HL-60 (cell line): ENCODE results near the gene TANGO6.

Experiments
- DNase-seq, 2 experiments: peaks; one replicate each; pipeline ENCODE4 v3.0.0-alpha.2; 2010 to 2020; ENCODE audit warnings: low read depth in 1 of 2, low spot score in 1 of 2
- H3K27ac ChIP-seq: fragments of 250-450 bp; sonication (Bioruptor Pico); replicated peaks from 2 replicates; pipeline ENCODE4 v1.5.1; 2020; ENCODE audit warnings: mild to moderate bottlenecking, moderate library complexity
- H3K27me3 ChIP-seq: fragments of 250-450 bp; sonication (Bioruptor Pico); 2 replicates; pipeline ENCODE4 v1.5.1; 2021; ENCODE audit warnings: mild to moderate bottlenecking, moderate library complexity; ENCODE audit not compliant: insufficient read depth, poor library complexity, severe bottlenecking
- H3K4me3 ChIP-seq: replicated peaks from 2 replicates; pipeline ENCODE4 v1.5.1; 2011; ENCODE audit warnings: mild to moderate bottlenecking, control low read depth, low read length; ENCODE audit not compliant: insufficient read depth
- CTCF ChIP-seq: IDR thresholded peaks from one replicate; pipeline ENCODE4 v1.5.1; 2011; ENCODE audit warnings: low read length, control low read depth, inconsistent platforms; ENCODE audit not compliant: insufficient read depth
- GABPA ChIP-seq: IDR thresholded peaks from 2 replicates; pipeline ENCODE4 v1.6.1; 2012; ENCODE audit warnings: low read depth
- POLR2AphosphoS5 ChIP-seq: IDR thresholded peaks from 2 replicates; pipeline ENCODE4 v1.6.1; 2012; ENCODE audit warnings: low read depth
- REST ChIP-seq: IDR thresholded peaks from 2 replicates; pipeline ENCODE4 v1.6.1; 2012; ENCODE audit warnings: low read depth; ENCODE audit not compliant: insufficient replicate concordance
- SPI1 ChIP-seq: IDR thresholded peaks from 2 replicates; pipeline ENCODE4 v1.6.1; 2012; ENCODE audit warnings: low read depth, mild to moderate bottlenecking, borderline replicate concordance

TANGO6 gene

GRCh38 chr16:68850481-68850880 is 7.2 kb downstream of the TANGO6 start:
- no peak overlapping the region for H3K27ac ChIP-seq
- H3K4me3 ChIP-seq = no peak overlapping the region
- TF ChIP-seq POLR2AphosphoS5 (no peak), CTCF (no peak), REST (no peak), SPI1 (no peak), GABPA (no peak)
- H3K27me3 ChIP-seq = no peaks in the 10 kb centered on the region
- DNase-seq = no peak

GRCh38 chr16:68851601-68852000 is 8.3 kb downstream of the TANGO6 start:
- no peak for TF ChIP-seq CTCF
- TF ChIP-seq POLR2AphosphoS5 = no peak
- no peak for TF ChIP-seq REST
- TF ChIP-seq GABPA = no peak
- no peak for TF ChIP-seq SPI1
- no peak for DNase-seq
- Histone ChIP-seq H3K4me3 (no peak overlapping the region), H3K27me3 (no peaks in the 10 kb centered on the region), H3K27ac (no peak overlapping the region)

GRCh38 chr16:68857479-68857878 is 14.1 kb downstream of the TANGO6 start:
- H3K4me3 ChIP-seq = no peak overlapping the region
- TF ChIP-seq CTCF = no peak
- TF ChIP-seq REST = no peak
- no peak for TF ChIP-seq GABPA
- TF ChIP-seq SPI1 = no peak
- no peak for TF ChIP-seq POLR2AphosphoS5
- H3K27me3 ChIP-seq = no peaks in the 10 kb centered on the region
- no peak overlapping the region for H3K27ac ChIP-seq
- DNase-seq = no peak
